Upper lobe of left lung (tissue), 6 donors: ENCODE data around the gene DELE1. TPM values are rescaled to one million over a fixed set of nuclear protein-coding genes. Genes with fewer than 3 reads are reported as not detected.

ENCODE experiments used
- ATAC-seq, 2 donors: fragments of 200-7000 bp; cut with Tn5 transposase; one replicate each; pipeline ENCODE4 v1.9.1; 2022; ENCODE audit warnings: mild to moderate bottlenecking in 2 of 2, moderate library complexity in 2 of 2; ENCODE audit not compliant: low FRiP score in 2 of 2
- DNase-seq, 2 donors: peaks; one replicate each; pipeline ENCODE4 v3.0.0-alpha.2; 2019 to 2020
- H3K27ac ChIP-seq, 4 donors: fragments of 200-600 bp; sonication (generic); one replicate each; pipeline ENCODE4 v1.5.1; 2016 to 2019
- H3K27me3 ChIP-seq, 4 donors: fragments of 200-600 bp; sonication (generic); one replicate each; pipeline ENCODE4 v1.5.1; 2017 to 2019
- H3K36me3 ChIP-seq, 4 donors: fragments of 200-600 bp; sonication (generic); one replicate each; pipeline ENCODE4 v1.5.1; 2016 to 2019
- H3K4me1 ChIP-seq, 4 donors: fragments of 200-600 bp; sonication (generic); one replicate each; pipeline ENCODE4 v1.5.1; 2018 to 2019
- H3K4me3 ChIP-seq, 4 donors: fragments of 200-600 bp; sonication (generic); one replicate each; pipeline ENCODE4 v1.5.1; 2017 to 2019; ENCODE audit warnings: mild to moderate bottlenecking in 2 of 4, moderate library complexity in 1 of 4
- H3K9me3 ChIP-seq, 4 donors: fragments of 200-600 bp; sonication (generic); one replicate each; pipeline ENCODE4 v1.5.1; 2018 to 2019
- EP300 ChIP-seq, 4 donors: sonication (generic); formaldehyde crosslinking; IDR thresholded peaks; one replicate each; pipeline ENCODE4 v1.5.1; 2017; ENCODE audit warnings: antibody characterized with exemption in 4 of 4, control low read depth in 2 of 4
- POLR2A ChIP-seq, 4 donors: fragments of 450-650 bp; IDR thresholded peaks; one replicate each; pipeline ENCODE4 v1.5.1; 2016 to 2017; ENCODE audit warnings: antibody characterized with exemption in 4 of 4, mild to moderate bottlenecking in 2 of 4
- POLR2AphosphoS5 ChIP-seq, 2 donors: sonication (generic); formaldehyde crosslinking; IDR thresholded peaks; one replicate each; pipeline ENCODE4 v1.5.1; 2017; ENCODE audit warnings: antibody characterized with exemption in 2 of 2
- WGBS, 2 donors: methylation state at CpG; one replicate each; pipeline ENCODE4 v1.1.5; 2017 to 2018; 5-methylcytosine and 5-hydroxymethylcytosine counted together
- total RNA-seq, 6 donors: library from RNA; depleted of rRNA in 4 of 6; stranded (reverse); fragments of >200 nt in 4 of 6; gene quantifications; one replicate each; pipeline versions ENCODE4 v1.1.0 to v1.2.1, GENCODE V29; 2016 to 2021
- TF ChIP-seq, protein P1 (sequence below), 6 experiments: fragments of 450-650 bp in 4 of 6; fragments of 200-600 bp in 2 of 6; sonication (generic) in 2 of 6; IDR thresholded peaks; one replicate each; pipeline ENCODE4 v1.5.1; 2016 to 2019; ENCODE audit warnings: antibody characterized with exemption in 6 of 6
- donor health status: DM: no; HTN: no; CAD: no; lungs with moderate emphysema.
- donor health status: DM: no; HTN: yes; CAD: no; lungs with severe emphysema.

Gene DELE1
- total RNA-seq, 6 donors from 2014 or later: 59.4 to 151 (median 87.5) TPM

DNA sequence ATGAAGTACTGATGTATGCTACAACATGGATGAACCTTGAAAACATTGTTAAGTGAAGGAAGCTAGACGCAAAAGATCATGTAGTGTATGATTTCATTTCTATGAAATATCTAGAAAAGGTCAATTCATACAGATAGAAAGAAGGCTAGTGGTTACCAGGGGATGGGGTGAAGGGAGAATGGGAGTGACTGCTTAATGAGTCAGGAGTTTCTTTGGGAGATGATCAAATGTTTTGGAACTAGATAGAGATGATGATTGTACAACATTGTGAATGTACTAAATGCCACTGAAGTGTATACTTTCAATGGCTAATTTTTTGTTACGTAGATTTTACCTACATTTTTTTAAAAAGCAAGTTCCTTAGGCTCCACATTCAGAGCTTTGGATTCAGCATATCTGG is 14.9 kb upstream of the DELE1 start:
- Histone ChIP-seq H3K4me1 (peaks cover 2 to 4% (median 3%) of the 10 kb centered on the region in 4 donors), H3K27ac (no peak overlapping the region), H3K36me3 (no peaks in the 10 kb centered on the region), H3K27me3 (no peaks in the 10 kb centered on the region), H3K4me3 (no peak overlapping the region), H3K9me3 (no peaks in the 10 kb centered on the region)
- ATAC-seq: peak in 1 of 2 donors; percentile 44
- WGBS, 2 donors: 86 to 95% methylated on average over 2 of the region's 2 CpGs
- DNase-seq: no peak
- TF ChIP-seq EP300 (IDR thresholded peaks at IDR 0.05) (no peak), POLR2AphosphoS5 (IDR thresholded peaks at IDR 0.05) (no peak), POLR2A (IDR thresholded peaks at IDR 0.05) (no peak)
- TF ChIP-seq, protein P1, sequence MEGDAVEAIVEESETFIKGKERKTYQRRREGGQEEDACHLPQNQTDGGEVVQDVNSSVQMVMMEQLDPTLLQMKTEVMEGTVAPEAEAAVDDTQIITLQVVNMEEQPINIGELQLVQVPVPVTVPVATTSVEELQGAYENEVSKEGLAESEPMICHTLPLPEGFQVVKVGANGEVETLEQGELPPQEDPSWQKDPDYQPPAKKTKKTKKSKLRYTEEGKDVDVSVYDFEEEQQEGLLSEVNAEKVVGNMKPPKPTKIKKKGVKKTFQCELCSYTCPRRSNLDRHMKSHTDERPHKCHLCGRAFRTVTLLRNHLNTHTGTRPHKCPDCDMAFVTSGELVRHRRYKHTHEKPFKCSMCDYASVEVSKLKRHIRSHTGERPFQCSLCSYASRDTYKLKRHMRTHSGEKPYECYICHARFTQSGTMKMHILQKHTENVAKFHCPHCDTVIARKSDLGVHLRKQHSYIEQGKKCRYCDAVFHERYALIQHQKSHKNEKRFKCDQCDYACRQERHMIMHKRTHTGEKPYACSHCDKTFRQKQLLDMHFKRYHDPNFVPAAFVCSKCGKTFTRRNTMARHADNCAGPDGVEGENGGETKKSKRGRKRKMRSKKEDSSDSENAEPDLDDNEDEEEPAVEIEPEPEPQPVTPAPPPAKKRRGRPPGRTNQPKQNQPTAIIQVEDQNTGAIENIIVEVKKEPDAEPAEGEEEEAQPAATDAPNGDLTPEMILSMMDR (IDR thresholded peaks at IDR 0.05): no peak

DNA sequence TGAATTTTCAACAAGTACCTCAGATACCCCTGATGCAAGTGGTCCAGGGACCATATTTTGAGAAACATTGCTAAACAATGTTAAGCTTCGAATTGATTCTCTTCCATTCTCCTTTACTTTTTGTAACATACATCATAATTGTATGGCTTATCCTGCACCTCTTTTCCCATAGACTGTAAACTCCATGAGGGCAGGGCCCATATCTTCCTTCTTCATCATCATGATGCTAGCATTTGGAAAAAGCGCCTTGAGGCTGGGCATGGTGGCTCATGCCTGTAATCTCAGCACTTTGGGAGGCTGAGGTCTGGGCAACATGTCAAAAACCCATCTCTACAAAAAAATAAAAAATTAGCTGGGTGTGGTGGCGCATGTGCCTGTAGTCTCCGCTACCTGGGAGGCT is 14.5 kb upstream of the DELE1 start:
- DNase-seq: no peak
- Histone ChIP-seq H3K4me3 (no peak overlapping the region), H3K27me3 (no peaks in the 10 kb centered on the region), H3K27ac (no peak overlapping the region), H3K4me1 (peaks cover 6 to 8% (median 7%) of the 10 kb centered on the region in 4 donors), H3K36me3 (no peaks in the 10 kb centered on the region), H3K9me3 (no peaks in the 10 kb centered on the region)
- TF ChIP-seq, protein P1 (IDR thresholded peaks at IDR 0.05): no peak
- TF ChIP-seq POLR2A (IDR thresholded peaks at IDR 0.05): no peak
- no peak for TF ChIP-seq POLR2AphosphoS5 (IDR thresholded peaks at IDR 0.05)
- TF ChIP-seq EP300 (IDR thresholded peaks at IDR 0.05): no peak
- WGBS, 2 donors: 73 to 79% methylated on average over 4 of the region's 4 CpGs
- ATAC-seq: no peak

DNA sequence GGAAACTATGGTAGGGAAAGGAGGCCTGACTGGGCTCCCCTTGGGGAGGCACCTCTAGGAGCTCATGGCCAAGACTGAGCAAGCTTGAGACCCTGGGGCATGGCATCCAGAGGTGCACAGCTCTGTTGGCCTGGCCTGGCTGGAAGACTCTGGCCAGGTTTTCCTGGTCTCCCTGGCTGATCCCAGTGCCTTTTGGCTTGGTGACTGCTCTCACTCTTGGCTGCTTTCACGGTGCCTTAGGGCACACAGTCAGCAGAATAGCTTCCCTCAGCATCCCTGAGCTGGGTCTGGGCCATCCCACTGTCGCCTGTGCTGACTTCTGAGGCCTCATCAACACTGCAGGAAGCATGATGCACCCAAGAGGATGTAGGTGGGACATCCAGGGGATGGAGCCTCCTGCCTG is 13.4 kb upstream of the DELE1 start:
- peaks cover 6 to 12% (median 11%) of the 10 kb centered on the region in 4 donors for H3K4me1 ChIP-seq
- 53 to 71% methylated on average over 2 of the region's 2 CpGs for WGBS, 2 donors
- H3K27ac ChIP-seq: no peak overlapping the region
- TF ChIP-seq EP300 (IDR thresholded peaks at IDR 0.05) (no peak), POLR2A (IDR thresholded peaks at IDR 0.05) (no peak), POLR2AphosphoS5 (IDR thresholded peaks at IDR 0.05) (no peak)
- TF ChIP-seq, protein P1 (IDR thresholded peaks at IDR 0.05): no peak
- no peaks in the 10 kb centered on the region for H3K9me3 ChIP-seq
- H3K4me3 ChIP-seq: no peak overlapping the region
- ATAC-seq (no peak), DNase-seq (no peak)
- H3K27me3 ChIP-seq: no peaks in the 10 kb centered on the region
- no peaks in the 10 kb centered on the region for H3K36me3 ChIP-seq

- Histone ChIP-seq H3K4me3 (peak overlapping the region in 3 of 4 donors; percentile 20 to 45 (median 39)), H3K27me3 (no peaks in the 10 kb centered on the region), H3K27ac (no peak overlapping the region), H3K9me3 (no peaks in the 10 kb centered on the region), H3K36me3 (no peaks in the 10 kb centered on the region), H3K4me1 (peaks cover 6 to 12% (median 11%) of the 10 kb centered on the region in 4 donors)
- no peak for ATAC-seq
- TF ChIP-seq POLR2AphosphoS5 (IDR thresholded peaks at IDR 0.05) (no peak), EP300 (IDR thresholded peaks at IDR 0.05) (no peak), POLR2A (IDR thresholded peaks at IDR 0.05) (no peak)
- TF ChIP-seq, protein P1 (IDR thresholded peaks at IDR 0.05): no peak
- WGBS, 2 donors: 32 to 34% methylated on average over 16 of the region's 16 CpGs
- DNase-seq: no peak
Observed at GRCh38 chr5:141913560-141914198, 10.0 kb upstream of the DELE1 start.
